ES-I3 (cell line): ENCODE measurements around the gene GART.

ENCODE experiments used
- H3K36me3 ChIP-seq: 2 replicates; pipeline ENCODE4 v1.6.1; 2013; ENCODE audit warnings: mild to moderate bottlenecking, low read length, control low read depth, moderate library complexity; ENCODE audit not compliant: insufficient read depth
- H3K4me1 ChIP-seq: 2 replicates; pipeline ENCODE4 v1.6.1; 2013; ENCODE audit warnings: mild to moderate bottlenecking, control low read depth, low read length; ENCODE audit not compliant: insufficient read depth
- H3K9ac ChIP-seq: 2 replicates; pipeline ENCODE4 v1.6.1; 2013; ENCODE audit warnings: low read depth, mild to moderate bottlenecking, low read length, moderate library complexity
- H3K9me3 ChIP-seq: 2 replicates; pipeline ENCODE4 v1.6.1; 2013; ENCODE audit warnings: mild to moderate bottlenecking, low read length, moderate library complexity; ENCODE audit not compliant: control insufficient read depth, insufficient read depth

The GART gene

GRCh38 chr21:33561373-33561772 lies 19.5 kb upstream of the GART start:
- no peak overlapping the region for H3K9ac ChIP-seq
- H3K9me3 ChIP-seq = no peaks in the 10 kb centered on the region
- no peaks in the 10 kb centered on the region for H3K4me1 ChIP-seq
- peaks cover 40% of the 10 kb centered on the region for H3K36me3 ChIP-seq

GRCh38 chr21:33560965-33561364 lies 19.0 kb upstream of the GART start:
- Histone ChIP-seq H3K4me1 (no peaks in the 10 kb centered on the region), H3K36me3 (peaks cover 40% of the 10 kb centered on the region), H3K9me3 (no peaks in the 10 kb centered on the region), H3K9ac (no peak overlapping the region)

GRCh38 chr21:33559813-33560212 lies 17.9 kb upstream of the GART start:
- no peaks in the 10 kb centered on the region for H3K4me1 ChIP-seq
- no peak overlapping the region for H3K9ac ChIP-seq
- H3K36me3 ChIP-seq = peaks cover 43% of the 10 kb centered on the region
- H3K9me3 ChIP-seq = no peaks in the 10 kb centered on the region

- Histone ChIP-seq H3K9ac (no peak overlapping the region), H3K36me3 (peaks cover 48% of the 10 kb centered on the region), H3K9me3 (no peaks in the 10 kb centered on the region), H3K4me1 (no peaks in the 10 kb centered on the region)
Measured at GRCh38 chr21:33558777-33559421, 17.0 kb upstream of the GART start.

GRCh38 chr21:33557447-33557846 lies 15.5 kb upstream of the GART start:
- no peaks in the 10 kb centered on the region for H3K9me3 ChIP-seq
- peaks cover 62% of the 10 kb centered on the region for H3K36me3 ChIP-seq
- H3K9ac ChIP-seq = no peak overlapping the region
- no peaks in the 10 kb centered on the region for H3K4me1 ChIP-seq

GRCh38 chr21:33554982-33555344 lies 13.0 kb upstream of the GART start:
- Histone ChIP-seq H3K9ac (no peak overlapping the region), H3K4me1 (no peaks in the 10 kb centered on the region), H3K9me3 (no peaks in the 10 kb centered on the region), H3K36me3 (peaks cover 72% of the 10 kb centered on the region)

GRCh38 chr21:33554236-33554981 lies 12.5 kb upstream of the GART start:
- Histone ChIP-seq H3K9ac (no peak overlapping the region), H3K4me1 (no peaks in the 10 kb centered on the region), H3K9me3 (no peaks in the 10 kb centered on the region), H3K36me3 (peaks cover 72% of the 10 kb centered on the region)

GRCh38 chr21:33552999-33553598 lies 11.2 kb upstream of the GART start:
- H3K4me1 ChIP-seq = no peaks in the 10 kb centered on the region
- H3K36me3 ChIP-seq = peaks cover 65% of the 10 kb centered on the region

GRCh38 chr21:33552093-33552998 lies 10.4 kb upstream of the GART start:
- Histone ChIP-seq H3K4me1 (no peaks in the 10 kb centered on the region), H3K36me3 (peaks cover 58% of the 10 kb centered on the region), H3K9ac (no peak overlapping the region)

More at GRCh38 chr21:33552999-33553598, 11.2 kb upstream of the GART start:
- H3K9ac ChIP-seq = no peak overlapping the region
- H3K9me3 ChIP-seq = no peaks in the 10 kb centered on the region

GRCh38 chr21:33551664-33552063 lies 9.7 kb upstream of the GART start:
- Histone ChIP-seq H3K36me3 (peaks cover 51% of the 10 kb centered on the region), H3K9me3 (no peaks in the 10 kb centered on the region), H3K4me1 (no peaks in the 10 kb centered on the region), H3K9ac (no peak overlapping the region)

More at GRCh38 chr21:33552093-33552998, 10.4 kb upstream of the GART start:
- no peaks in the 10 kb centered on the region for H3K9me3 ChIP-seq

- no peaks in the 10 kb centered on the region for H3K9me3 ChIP-seq
- no peaks in the 10 kb centered on the region for H3K4me1 ChIP-seq
- no peak overlapping the region for H3K9ac ChIP-seq
- peaks cover 50% of the 10 kb centered on the region for H3K36me3 ChIP-seq
Measured at GRCh38 chr21:33550772-33551660, 9.1 kb upstream of the GART start.

- Histone ChIP-seq H3K36me3 (peaks cover 48% of the 10 kb centered on the region), H3K9ac (no peak overlapping the region), H3K4me1 (no peaks in the 10 kb centered on the region), H3K9me3 (no peaks in the 10 kb centered on the region)
Measured at GRCh38 chr21:33549848-33550771, 8.2 kb upstream of the GART start.

GRCh38 chr21:33546086-33546485 lies 4.2 kb upstream of the GART start:
- no peak overlapping the region for H3K9ac ChIP-seq
- H3K36me3 ChIP-seq = peaks cover 11% of the 10 kb centered on the region

More at GRCh38 chr21:33546086-33546485, 4.2 kb upstream of the GART start:
- H3K4me1 ChIP-seq = no peaks in the 10 kb centered on the region
- no peaks in the 10 kb centered on the region for H3K9me3 ChIP-seq
